Mesenchymal stem cell (in vitro differentiated cells and primary cell): ENCODE measurements around the gene ANKH.

Experiments
- DNase-seq: peaks from one replicate; pipeline ENCODE4 v3.0.0-alpha.2; 2013
- H2AFZ ChIP-seq: one replicate; pipeline ENCODE4 v1.6.1; 2013; ENCODE audit warnings: low read depth, mild to moderate bottlenecking, control low read depth, inconsistent platforms, low read length, moderate library complexity
- H2AK5ac ChIP-seq: 2 replicates; pipeline ENCODE4 v1.6.1; 2013; ENCODE audit warnings: low read length, moderate library complexity, mild to moderate bottlenecking, inconsistent platforms; ENCODE audit not compliant: severe bottlenecking
- H2BK120ac ChIP-seq: one replicate; pipeline ENCODE4 v1.6.1; 2013; ENCODE audit warnings: low read depth, mild to moderate bottlenecking, inconsistent platforms, low read length, moderate library complexity
- H2BK12ac ChIP-seq, 2 experiments: one replicate each; pipeline ENCODE4 v1.6.1; 2013; ENCODE audit warnings: inconsistent platforms in 2 of 2, low read length in 2 of 2, mild to moderate bottlenecking in 2 of 2, moderate library complexity in 2 of 2, control low read depth in 1 of 2
- H2BK15ac ChIP-seq: one replicate; pipeline ENCODE4 v1.6.1; 2013; ENCODE audit warnings: mild to moderate bottlenecking, low read depth, inconsistent platforms; ENCODE audit not compliant: poor library complexity, severe bottlenecking
- H2BK5ac ChIP-seq: 2 replicates; pipeline ENCODE4 v1.6.1; 2013; ENCODE audit warnings: low read depth, mild to moderate bottlenecking, low read length, control low read depth, inconsistent platforms; ENCODE audit not compliant: poor library complexity, severe bottlenecking
- H3K14ac ChIP-seq, 2 experiments: one replicate each; pipeline ENCODE4 v1.6.1; 2013; ENCODE audit warnings: inconsistent platforms in 2 of 2, low read length in 2 of 2, control low read depth in 1 of 2, mild to moderate bottlenecking in 1 of 2, moderate library complexity in 1 of 2
- H3K18ac ChIP-seq, 2 experiments: one replicate each; pipeline ENCODE4 v1.6.1; 2013; ENCODE audit warnings: inconsistent platforms in 2 of 2, low read length in 2 of 2, control low read depth in 1 of 2, low read depth in 1 of 2, mild to moderate bottlenecking in 1 of 2
- H3K23ac ChIP-seq, 2 experiments: one replicate each; pipeline ENCODE4 v1.6.1; 2013; ENCODE audit warnings: inconsistent platforms in 2 of 2, low read length in 2 of 2, mild to moderate bottlenecking in 2 of 2, moderate library complexity in 2 of 2, control low read depth in 1 of 2
- H3K27ac ChIP-seq: 2 replicates; pipeline ENCODE4 v1.5.1; 2013; ENCODE audit warnings: mild to moderate bottlenecking, moderate library complexity, low read length, control low read depth, inconsistent platforms; ENCODE audit not compliant: poor library complexity, severe bottlenecking
- H3K27me3 ChIP-seq, 2 experiments: 2 replicates each; pipeline versions ENCODE4 v1.6.1 to v1.7.0; 2013; ENCODE audit warnings: low read length in 2 of 2, mild to moderate bottlenecking in 2 of 2, moderate library complexity in 2 of 2, control low read depth in 1 of 2, inconsistent platforms in 1 of 2; ENCODE audit not compliant: control insufficient read depth in 1 of 2, insufficient read depth in 1 of 2
- H3K36me3 ChIP-seq, 2 experiments: 2 replicates each; pipeline versions ENCODE4 v1.6.1 to v1.7.0; 2013; ENCODE audit warnings: low read length in 2 of 2, control low read depth in 1 of 2, inconsistent platforms in 1 of 2, low read depth in 1 of 2, mild to moderate bottlenecking in 1 of 2; ENCODE audit not compliant: insufficient read depth in 2 of 2, control insufficient read depth in 1 of 2
- H3K4ac ChIP-seq, 2 experiments: one replicate each; pipeline ENCODE4 v1.6.1; 2013; ENCODE audit warnings: inconsistent platforms in 2 of 2, low read length in 2 of 2, mild to moderate bottlenecking in 2 of 2, moderate library complexity in 2 of 2, control low read depth in 1 of 2, low read depth in 1 of 2
- H3K4me1 ChIP-seq: 2 replicates; pipeline ENCODE4 v1.6.1; 2013; ENCODE audit warnings: low read depth, low read length, control low read depth; ENCODE audit not compliant: control insufficient read depth, insufficient read depth
- H3K4me2 ChIP-seq: 2 replicates; pipeline ENCODE4 v1.6.1; 2013; ENCODE audit warnings: low read length, mild to moderate bottlenecking, inconsistent platforms; ENCODE audit not compliant: poor library complexity, severe bottlenecking
- H3K4me3 ChIP-seq, 2 experiments: 2 replicates each; pipeline versions ENCODE4 v1.5.1 to v1.7.0; 2013; ENCODE audit warnings: low read length in 2 of 2, mild to moderate bottlenecking in 2 of 2, control low read depth in 1 of 2, low read depth in 1 of 2; ENCODE audit not compliant: insufficient read depth in 1 of 2
- H3K79me1 ChIP-seq: replicated peaks from 2 replicates; pipeline ENCODE4 v1.6.1; 2013; ENCODE audit warnings: mild to moderate bottlenecking, control low read depth, low read length, inconsistent platforms; ENCODE audit not compliant: poor library complexity, severe bottlenecking
- H3K9ac ChIP-seq: 2 replicates; pipeline ENCODE4 v1.7.0; 2013; ENCODE audit warnings: mild to moderate bottlenecking, low read length, moderate library complexity
- H3K9me3 ChIP-seq: 2 replicates; pipeline ENCODE4 v1.7.0; 2013; ENCODE audit warnings: mild to moderate bottlenecking, low read length; ENCODE audit not compliant: control insufficient read depth
- H4K8ac ChIP-seq: one replicate; pipeline ENCODE4 v1.6.1; 2013; ENCODE audit warnings: inconsistent platforms, mild to moderate bottlenecking, low read length, moderate library complexity
- H4K91ac ChIP-seq: one replicate; pipeline ENCODE4 v1.6.1; 2013; ENCODE audit warnings: mild to moderate bottlenecking, low read length, inconsistent platforms
- WGBS: methylation state at CpG from one replicate; pipeline ENCODE4 v1.1.7; 2013; ENCODE audit warnings: mixed read lengths; 5-methylcytosine and 5-hydroxymethylcytosine counted together

ANKH gene

GRCh38 chr5:14674983-14675854, 196.4 kb downstream of the ANKH start:
- Histone ChIP-seq H3K9ac (no peak overlapping the region), H3K27ac (peak overlapping the region; percentile 60), H2BK15ac (no peak overlapping the region), H3K27me3 (no peaks in the 10 kb centered on the region), H3K23ac (no peak overlapping the region), H3K4me1 (peaks cover 18% of the 10 kb centered on the region), H2BK120ac (no peak overlapping the region), H3K79me1 (peaks cover 31% of the 10 kb centered on the region), H2AK5ac (no peak overlapping the region), H3K18ac (peak overlapping the region in 1 of 2 experiments; percentile 55), H2BK12ac (no peak overlapping the region), H3K4me2 (no peak overlapping the region), H3K14ac (no peak overlapping the region), H3K9me3 (no peaks in the 10 kb centered on the region), H3K4ac (no peak overlapping the region), H2BK5ac (no peak overlapping the region), H3K4me3 (no peak overlapping the region), H2AFZ (no peak overlapping the region), H4K91ac (no peak overlapping the region), H3K36me3 (peaks cover 10 to 36% of the 10 kb centered on the region in 2 experiments), H4K8ac (no peak overlapping the region)
- 97% methylated on average over 7 of the region's 8 CpGs for WGBS
- no peak for DNase-seq

GRCh38 chr5:14673443-14673842, 198.1 kb downstream of the ANKH start:
- DNase-seq, result no peak

DNA sequence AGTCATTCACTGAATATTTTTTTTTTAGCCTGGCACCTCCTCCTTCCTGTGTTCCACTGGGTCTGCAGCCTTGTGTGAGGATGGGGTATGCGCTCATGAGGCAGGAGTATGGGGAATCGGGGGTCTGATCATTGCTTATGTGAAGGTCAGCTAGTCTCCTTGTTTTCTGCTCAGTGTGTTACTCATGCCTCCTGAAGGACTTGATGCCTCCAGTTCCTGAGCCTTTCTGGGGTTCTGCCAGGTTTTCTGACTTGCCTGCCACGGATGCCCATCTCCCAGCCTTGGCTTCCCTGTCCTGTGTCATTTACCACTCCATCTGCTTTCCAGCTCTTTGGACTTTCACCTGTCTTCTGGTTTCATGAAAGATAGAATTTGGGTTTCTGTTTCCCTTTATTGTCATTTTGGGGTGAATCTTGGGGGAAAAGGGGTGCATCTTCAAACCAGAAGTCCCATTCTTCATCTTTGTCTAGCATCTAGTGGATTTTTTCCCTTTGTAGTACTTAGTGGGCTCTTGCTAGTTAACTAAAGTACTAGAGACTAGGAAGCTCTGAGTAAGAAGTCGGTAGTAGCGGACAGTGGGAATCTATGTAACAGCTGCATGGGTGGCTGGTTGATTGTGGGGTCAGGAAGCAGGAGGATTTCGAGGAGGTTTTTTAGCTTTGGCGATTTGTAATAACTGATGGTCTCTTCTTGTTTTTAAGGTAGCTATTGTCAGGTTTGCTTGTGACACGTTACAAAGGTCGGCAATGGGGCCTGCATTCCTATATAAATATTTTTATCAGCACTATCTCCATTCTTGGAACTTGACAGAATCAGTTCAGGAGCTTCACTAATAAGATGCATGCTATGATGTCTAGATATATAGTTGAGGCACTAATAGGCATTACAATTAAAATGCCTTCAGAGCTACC, 198.8 kb downstream of the ANKH start:
- H3K14ac ChIP-seq, result no peak overlapping the region
- H3K4me1 ChIP-seq, result peaks cover 19% of the 10 kb centered on the region
- H3K9ac ChIP-seq, result no peak overlapping the region
- no peak overlapping the region for H3K4me3 ChIP-seq
- H3K27ac ChIP-seq, result no peak overlapping the region
- no peak overlapping the region for H2BK15ac ChIP-seq
- no peak overlapping the region for H2BK120ac ChIP-seq
- no peak overlapping the region for H3K4ac ChIP-seq
- 88% methylated on average over 4 of the region's 9 CpGs for WGBS
- H3K23ac ChIP-seq, result peak overlapping the region in 1 of 2 experiments; percentile 92
- H2BK5ac ChIP-seq, result no peak overlapping the region
- H3K27me3 ChIP-seq, result no peaks in the 10 kb centered on the region
- peaks cover 21% of the 10 kb centered on the region for H3K79me1 ChIP-seq
- no peak overlapping the region for H2AFZ ChIP-seq
- no peak overlapping the region for H3K4me2 ChIP-seq
- H3K18ac ChIP-seq, result no peak overlapping the region
- peak overlapping the region; percentile 38 for H2AK5ac ChIP-seq
- H4K8ac ChIP-seq, result no peak overlapping the region
- DNase-seq, result peak; percentile 22
- no peaks in the 10 kb centered on the region for H3K9me3 ChIP-seq
- H2BK12ac ChIP-seq, result no peak overlapping the region
- peaks cover 5 to 21% of the 10 kb centered on the region in 2 experiments for H3K36me3 ChIP-seq
- no peak overlapping the region for H4K91ac ChIP-seq

More at GRCh38 chr5:14673443-14673842, 198.1 kb downstream of the ANKH start:
- no peaks in the 10 kb centered on the region for H3K9me3 ChIP-seq
- no peak overlapping the region for H4K8ac ChIP-seq
- H3K23ac ChIP-seq, result no peak overlapping the region
- H2BK12ac ChIP-seq, result no peak overlapping the region
- no peak overlapping the region for H2BK5ac ChIP-seq
- peaks cover 21% of the 10 kb centered on the region for H3K4me1 ChIP-seq
- no peak overlapping the region for H3K4me2 ChIP-seq
- no peak overlapping the region for H3K14ac ChIP-seq
- H3K18ac ChIP-seq, result no peak overlapping the region
- H2AFZ ChIP-seq, result no peak overlapping the region
- peaks cover 5 to 21% of the 10 kb centered on the region in 2 experiments for H3K36me3 ChIP-seq
- H2AK5ac ChIP-seq, result no peak overlapping the region
- no peak overlapping the region for H2BK120ac ChIP-seq
- H3K4me3 ChIP-seq, result no peak overlapping the region
- H3K27me3 ChIP-seq, result no peaks in the 10 kb centered on the region
- 81% methylated on average over 2 of the region's 3 CpGs for WGBS
- H3K27ac ChIP-seq, result no peak overlapping the region
- no peak overlapping the region for H3K4ac ChIP-seq
- H3K9ac ChIP-seq, result no peak overlapping the region
- peaks cover 27% of the 10 kb centered on the region for H3K79me1 ChIP-seq
- no peak overlapping the region for H2BK15ac ChIP-seq
- no peak overlapping the region for H4K91ac ChIP-seq

- Histone ChIP-seq H4K8ac (no peak overlapping the region), H4K91ac (no peak overlapping the region), H3K27me3 (no peaks in the 10 kb centered on the region), H2BK120ac (no peak overlapping the region), H3K27ac (no peak overlapping the region), H2BK12ac (peak overlapping the region in 1 of 2 experiments; percentile 59), H3K18ac (no peak overlapping the region), H3K36me3 (peaks cover 5 to 21% of the 10 kb centered on the region in 2 experiments), H3K4me3 (no peak overlapping the region), H3K9me3 (no peaks in the 10 kb centered on the region), H2BK15ac (no peak overlapping the region), H3K4me1 (peaks cover 21% of the 10 kb centered on the region), H3K4me2 (no peak overlapping the region), H3K14ac (no peak overlapping the region), H2BK5ac (no peak overlapping the region), H3K9ac (no peak overlapping the region), H3K4ac (no peak overlapping the region), H2AFZ (no peak overlapping the region), H3K23ac (no peak overlapping the region), H3K79me1 (peaks cover 20% of the 10 kb centered on the region), H2AK5ac (no peak overlapping the region)
- 83% methylated on average over 4 of the region's 4 CpGs for WGBS
- no peak for DNase-seq
Measured at GRCh38 chr5:14672082-14672481, 199.5 kb downstream of the ANKH start.
